Measurements from ENCODE around the gene NCKIPSD.

Gene NCKIPSD

GRCh38 chr3:48655606-48656005 is 30.1 kb downstream of the NCKIPSD start:
- Histone ChIP-seq H3K27me3 (ENCODE audit: low read depth, low read length) (peaks cover 3% of the 10 kb centered on the region), H3K27ac (ENCODE audit: low read length) (no peak overlapping the region), H3K4me1 (ENCODE audit: control insufficient read depth in 1 of 2, insufficient read depth in 2 of 2, low read length in 2 of 2) (peaks cover 0 to 12% of the 10 kb centered on the region in 2 donors), H3K4me3 (ENCODE audit: low read depth in 1 of 2, low read length in 2 of 2) (peak overlapping the region in 1 of 2 donors; percentile 64), H3K9me3 (ENCODE audit: control insufficient read depth in 1 of 2, low read length in 2 of 2) (no peaks in the 10 kb centered on the region), H3K36me3 (ENCODE audit: control insufficient read depth in 1 of 2, insufficient read depth in 2 of 2, low read length in 2 of 2) (no peaks in the 10 kb centered on the region)

DNA sequence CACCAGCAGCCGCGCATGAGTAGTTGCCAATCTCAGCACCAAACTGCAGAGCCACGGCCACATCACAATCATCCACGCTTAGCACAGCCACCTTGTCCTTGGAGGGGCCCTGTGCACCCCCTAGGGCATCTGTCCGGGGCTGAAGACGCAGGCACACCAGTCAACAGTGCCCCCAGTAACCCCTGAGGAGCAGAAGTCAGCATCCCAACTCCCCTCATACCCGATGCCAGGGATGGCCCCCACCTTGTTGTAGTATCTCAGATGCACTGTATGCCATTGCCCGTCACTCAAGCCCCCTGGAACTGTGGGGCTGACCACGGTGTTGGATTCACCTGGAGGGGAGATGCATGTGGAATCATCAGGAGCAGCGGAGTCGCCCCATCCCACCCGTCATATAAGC is 30.7 kb downstream of the NCKIPSD start:
- Histone ChIP-seq H3K27me3 (ENCODE audit: low read depth, low read length) (peaks cover 3% of the 10 kb centered on the region), H3K9me3 (ENCODE audit: control insufficient read depth in 1 of 2, low read length in 2 of 2) (no peaks in the 10 kb centered on the region), H3K4me1 (ENCODE audit: control insufficient read depth in 1 of 2, insufficient read depth in 2 of 2, low read length in 2 of 2) (peaks cover 0 to 12% of the 10 kb centered on the region in 2 donors), H3K4me3 (ENCODE audit: low read depth in 1 of 2, low read length in 2 of 2) (peak overlapping the region in 1 of 2 donors; percentile 64), H3K27ac (ENCODE audit: low read length) (no peak overlapping the region), H3K36me3 (ENCODE audit: control insufficient read depth in 1 of 2, insufficient read depth in 2 of 2, low read length in 2 of 2) (no peaks in the 10 kb centered on the region)

DNA sequence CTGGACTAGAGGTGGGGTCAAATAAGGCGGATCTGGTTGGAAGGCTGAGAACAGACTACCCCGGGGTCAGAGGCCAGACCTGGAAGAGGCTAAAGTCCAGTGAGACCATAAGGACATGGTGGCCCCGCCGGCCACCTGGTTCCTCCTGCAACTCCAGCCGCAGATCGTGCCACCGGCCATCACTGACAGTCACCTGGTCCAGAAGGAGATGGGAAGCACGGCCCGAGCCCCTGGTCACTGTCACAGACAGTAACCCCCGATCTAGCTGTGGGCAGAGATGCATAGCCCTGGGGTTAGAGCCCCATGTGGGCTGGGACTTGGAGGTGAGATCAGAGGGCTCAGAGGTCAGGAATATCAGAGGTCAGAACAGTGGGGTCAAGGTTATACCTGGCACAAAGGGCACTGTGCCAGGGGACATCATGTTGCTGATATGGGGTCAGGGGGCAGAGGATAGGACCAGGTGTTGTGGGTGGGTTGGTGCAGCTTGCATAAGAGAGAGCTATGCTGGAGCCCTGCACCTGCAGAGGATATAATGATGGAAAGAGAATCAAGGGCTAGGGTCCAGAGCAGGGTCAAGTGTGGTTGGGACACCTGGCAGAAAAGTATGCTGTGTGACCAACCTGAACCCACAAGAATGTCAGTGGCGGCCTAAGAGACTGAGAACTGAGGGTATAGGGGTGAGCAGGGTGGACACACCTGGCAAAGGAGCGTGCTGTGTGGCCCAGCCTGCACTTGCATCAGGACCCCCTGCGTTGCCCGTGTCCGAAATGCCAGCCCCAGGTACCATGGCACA is 32.6 kb downstream of the NCKIPSD start:
- Histone ChIP-seq H3K27ac (ENCODE audit: low read length) (no peak overlapping the region), H3K36me3 (ENCODE audit: control insufficient read depth in 1 of 2, insufficient read depth in 2 of 2, low read length in 2 of 2) (no peaks in the 10 kb centered on the region), H3K4me1 (ENCODE audit: control insufficient read depth in 1 of 2, insufficient read depth in 2 of 2, low read length in 2 of 2) (peaks cover 0 to 12% of the 10 kb centered on the region in 2 donors), H3K4me3 (ENCODE audit: low read depth in 1 of 2, low read length in 2 of 2) (no peak overlapping the region), H3K9me3 (ENCODE audit: control insufficient read depth in 1 of 2, low read length in 2 of 2) (no peaks in the 10 kb centered on the region), H3K27me3 (ENCODE audit: low read depth, low read length) (peaks cover 3% of the 10 kb centered on the region)

DNA sequence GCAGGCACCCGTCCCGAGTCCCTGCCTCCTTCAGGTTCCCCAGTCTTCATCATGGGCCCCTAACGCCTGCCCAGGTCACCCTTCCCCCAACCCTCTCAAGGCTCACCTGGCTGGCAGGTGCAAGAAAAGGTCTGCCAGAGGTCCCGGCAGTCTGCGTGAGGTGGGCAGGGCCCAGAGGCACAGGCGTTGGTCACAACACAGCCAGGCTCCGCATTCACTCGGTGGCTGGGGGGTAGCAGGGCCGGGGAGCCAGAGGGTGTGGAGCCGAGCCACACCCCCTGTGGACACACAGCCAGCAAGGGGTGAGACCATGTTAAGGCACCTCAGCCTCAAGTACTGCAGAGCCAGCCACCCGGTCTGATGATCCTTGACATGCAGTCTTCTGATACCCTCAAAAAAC is 33.9 kb downstream of the NCKIPSD start:
- Histone ChIP-seq H3K9me3 (ENCODE audit: control insufficient read depth in 1 of 2, low read length in 2 of 2) (no peaks in the 10 kb centered on the region), H3K27me3 (ENCODE audit: low read depth, low read length) (peaks cover 3% of the 10 kb centered on the region), H3K4me3 (ENCODE audit: low read depth in 1 of 2, low read length in 2 of 2) (no peak overlapping the region), H3K36me3 (ENCODE audit: control insufficient read depth in 1 of 2, insufficient read depth in 2 of 2, low read length in 2 of 2) (no peaks in the 10 kb centered on the region), H3K4me1 (ENCODE audit: control insufficient read depth in 1 of 2, insufficient read depth in 2 of 2, low read length in 2 of 2) (peaks cover 0 to 7% of the 10 kb centered on the region in 2 donors), H3K27ac (ENCODE audit: low read length) (no peak overlapping the region)

- H3K27me3 ChIP-seq (ENCODE audit: low read depth, low read length) = peaks cover 3% of the 10 kb centered on the region
- H3K36me3 ChIP-seq (ENCODE audit: control insufficient read depth in 1 of 2, insufficient read depth in 2 of 2, low read length in 2 of 2) = no peaks in the 10 kb centered on the region
- H3K9me3 ChIP-seq (ENCODE audit: control insufficient read depth in 1 of 2, low read length in 2 of 2) = no peaks in the 10 kb centered on the region
- H3K27ac ChIP-seq (ENCODE audit: low read length) = no peak overlapping the region
- H3K4me1 ChIP-seq (ENCODE audit: control insufficient read depth in 1 of 2, insufficient read depth in 2 of 2, low read length in 2 of 2) = no peaks in the 10 kb centered on the region
- H3K4me3 ChIP-seq (ENCODE audit: low read depth in 1 of 2, low read length in 2 of 2) = no peak overlapping the region
Measured at GRCh38 chr3:48650723-48651122, 35.0 kb downstream of the NCKIPSD start.

DNA sequence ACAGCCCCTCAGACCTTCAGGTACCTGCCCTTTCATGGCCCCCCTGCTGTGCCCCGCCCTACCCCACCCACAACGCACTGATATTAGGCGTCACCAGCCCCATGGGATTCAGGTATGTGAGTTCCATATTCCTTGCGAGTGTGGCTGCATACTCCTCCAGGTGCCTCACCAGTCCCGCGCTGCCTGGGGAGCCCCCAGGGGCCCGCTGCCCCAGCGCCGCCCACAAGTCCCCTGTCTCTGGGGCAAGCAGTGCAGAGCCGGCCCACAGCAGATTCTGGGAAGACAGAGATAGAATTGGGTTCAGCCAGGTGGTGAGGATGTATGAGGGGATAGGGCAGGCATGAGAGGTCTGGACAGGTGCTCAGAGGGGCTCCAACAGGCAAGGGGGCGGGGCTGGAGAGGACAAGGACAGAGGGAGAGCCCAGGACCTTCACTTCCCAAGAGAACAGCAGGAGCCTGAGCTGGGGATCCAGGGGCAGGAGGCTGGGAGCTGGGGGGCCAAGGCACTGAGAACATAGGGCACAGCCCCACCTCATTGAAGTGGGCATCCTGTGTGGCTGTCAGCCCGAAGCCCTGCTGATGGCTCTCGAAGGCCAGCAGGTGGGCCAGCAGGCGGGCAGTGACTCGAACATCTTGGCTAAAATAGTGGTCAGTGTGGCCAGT is 37.4 kb downstream of the NCKIPSD start:
- Histone ChIP-seq H3K27ac (ENCODE audit: low read length) (no peak overlapping the region), H3K36me3 (ENCODE audit: control insufficient read depth in 1 of 2, insufficient read depth in 2 of 2, low read length in 2 of 2) (no peaks in the 10 kb centered on the region), H3K4me3 (ENCODE audit: low read depth in 1 of 2, low read length in 2 of 2) (no peak overlapping the region), H3K9me3 (ENCODE audit: control insufficient read depth in 1 of 2, low read length in 2 of 2) (no peaks in the 10 kb centered on the region), H3K4me1 (ENCODE audit: control insufficient read depth in 1 of 2, insufficient read depth in 2 of 2, low read length in 2 of 2) (no peaks in the 10 kb centered on the region), H3K27me3 (ENCODE audit: low read depth, low read length) (no peaks in the 10 kb centered on the region)

DNA sequence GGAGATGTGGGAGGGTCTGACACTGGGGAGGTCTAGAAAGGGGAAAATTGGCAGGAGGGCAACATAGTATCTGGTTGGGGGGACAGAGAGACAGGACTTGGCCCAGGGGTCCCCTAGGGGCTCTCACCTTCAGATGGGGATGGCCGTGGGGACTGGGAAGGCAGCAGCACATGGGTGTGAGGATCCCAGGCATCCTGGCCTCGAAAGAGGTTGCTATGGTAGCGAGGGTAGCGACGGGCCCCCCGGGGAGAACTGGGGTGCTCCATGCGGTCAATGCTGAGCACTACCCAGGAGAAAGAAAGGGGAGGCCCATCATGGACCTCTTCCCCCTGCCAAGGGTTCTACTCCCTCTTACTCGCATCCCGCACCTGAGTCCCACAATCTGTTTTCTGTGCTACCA is 38.0 kb downstream of the NCKIPSD start:
- Histone ChIP-seq H3K27ac (ENCODE audit: low read length) (no peak overlapping the region), H3K9me3 (ENCODE audit: control insufficient read depth in 1 of 2, low read length in 2 of 2) (no peaks in the 10 kb centered on the region), H3K4me1 (ENCODE audit: control insufficient read depth in 1 of 2, insufficient read depth in 2 of 2, low read length in 2 of 2) (no peaks in the 10 kb centered on the region), H3K36me3 (ENCODE audit: control insufficient read depth in 1 of 2, insufficient read depth in 2 of 2, low read length in 2 of 2) (no peaks in the 10 kb centered on the region), H3K4me3 (ENCODE audit: low read depth in 1 of 2, low read length in 2 of 2) (no peak overlapping the region), H3K27me3 (ENCODE audit: low read depth, low read length) (no peaks in the 10 kb centered on the region)

DNA sequence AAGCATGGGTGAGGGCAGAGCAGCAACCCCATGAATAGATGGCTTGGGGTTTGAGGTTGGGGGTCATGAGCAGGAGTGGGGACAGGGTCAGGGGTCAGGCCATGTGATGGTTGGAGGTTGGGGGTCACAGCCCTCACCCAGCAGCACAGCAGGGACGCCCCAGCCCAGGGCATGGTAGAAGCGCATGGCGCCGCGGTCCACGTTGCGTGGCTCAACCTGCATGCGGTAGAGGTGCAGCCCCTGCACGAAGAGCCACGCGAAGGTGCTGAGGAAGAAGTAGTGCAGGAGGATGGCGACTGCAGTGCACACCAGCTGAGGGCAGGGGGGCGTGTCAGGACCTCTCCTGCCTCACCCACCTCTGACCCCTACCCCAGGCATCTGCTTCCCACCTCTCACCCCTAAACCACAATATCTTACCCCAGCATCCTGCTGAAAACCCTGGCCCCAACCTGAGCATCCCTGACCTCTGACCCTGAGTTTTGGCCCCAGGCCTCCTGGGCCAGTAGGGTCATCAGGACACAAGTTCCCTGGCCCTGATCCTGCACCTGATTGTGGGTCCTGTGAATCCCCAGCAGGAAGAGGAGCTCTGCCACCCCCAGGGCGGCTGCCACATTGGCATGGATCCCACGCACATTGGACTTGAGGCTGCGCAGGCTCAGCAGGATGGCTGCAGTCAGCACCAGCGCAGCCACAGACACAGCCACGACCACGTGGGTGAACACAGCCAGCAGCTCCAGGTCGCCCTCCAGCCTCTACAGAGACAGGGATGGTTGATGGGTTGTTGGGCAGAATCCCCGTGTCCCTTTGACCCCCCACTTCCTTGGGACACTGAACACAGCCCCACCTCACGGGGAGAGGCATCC is 40.6 kb downstream of the NCKIPSD start:
- no peak overlapping the region for H3K4me3 ChIP-seq (ENCODE audit: low read depth in 1 of 2, low read length in 2 of 2)
- H3K27ac ChIP-seq (ENCODE audit: low read length) = no peak overlapping the region
- H3K9me3 ChIP-seq (ENCODE audit: control insufficient read depth in 1 of 2, low read length in 2 of 2) = no peaks in the 10 kb centered on the region
- no peaks in the 10 kb centered on the region for H3K4me1 ChIP-seq (ENCODE audit: control insufficient read depth in 1 of 2, insufficient read depth in 2 of 2, low read length in 2 of 2)
- H3K27me3 ChIP-seq (ENCODE audit: low read depth, low read length) = no peaks in the 10 kb centered on the region
- H3K36me3 ChIP-seq (ENCODE audit: control insufficient read depth in 1 of 2, insufficient read depth in 2 of 2, low read length in 2 of 2) = no peaks in the 10 kb centered on the region

DNA sequence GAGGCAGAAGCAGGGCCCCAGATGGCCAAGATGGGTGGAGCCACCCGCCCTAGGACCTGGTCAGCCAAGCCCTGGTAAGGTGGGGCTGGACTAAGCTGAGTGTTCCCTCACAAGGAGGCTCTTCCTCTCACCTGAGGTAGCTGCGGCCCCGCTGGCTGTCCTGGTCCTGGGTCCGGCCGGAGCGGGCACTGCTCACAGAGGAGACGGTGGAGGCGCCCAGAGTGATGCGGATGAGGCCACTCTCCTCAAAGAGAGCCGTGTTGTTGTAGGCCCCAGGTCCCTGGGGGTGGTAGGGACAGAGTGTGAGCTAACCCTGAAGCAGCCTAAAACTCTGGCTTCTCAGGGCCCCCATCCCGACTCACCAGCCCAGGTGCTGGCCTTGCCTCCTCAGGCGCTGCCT is 43.1 kb downstream of the NCKIPSD start:
- H3K27me3 ChIP-seq (ENCODE audit: low read depth, low read length) = no peaks in the 10 kb centered on the region
- no peaks in the 10 kb centered on the region for H3K4me1 ChIP-seq (ENCODE audit: control insufficient read depth in 1 of 2, insufficient read depth in 2 of 2, low read length in 2 of 2)

DNA sequence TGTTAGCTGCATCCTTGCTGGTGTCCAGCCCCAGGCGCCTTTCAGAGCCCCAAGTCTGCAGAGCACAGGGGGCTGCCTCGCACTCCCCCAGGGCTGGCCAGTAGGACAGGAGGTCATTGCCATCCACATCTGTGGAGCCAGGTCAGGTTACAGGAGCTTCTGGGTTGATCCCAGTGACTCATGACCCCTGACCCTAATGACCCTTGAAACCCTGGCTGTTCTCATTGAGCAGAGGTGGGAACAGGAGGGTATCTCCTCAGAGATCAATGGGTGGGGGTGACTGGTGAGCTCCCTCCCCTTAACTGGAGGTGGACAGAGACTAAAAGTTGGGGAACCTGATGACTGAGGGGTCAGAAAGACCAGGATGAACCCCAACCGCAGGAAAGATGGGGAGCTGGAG is 44.3 kb downstream of the NCKIPSD start:
- Histone ChIP-seq H3K36me3 (ENCODE audit: control insufficient read depth in 1 of 2, insufficient read depth in 2 of 2, low read length in 2 of 2) (no peaks in the 10 kb centered on the region), H3K4me1 (ENCODE audit: control insufficient read depth in 1 of 2, insufficient read depth in 2 of 2, low read length in 2 of 2) (peaks cover 0 to 1% of the 10 kb centered on the region in 2 donors), H3K9me3 (ENCODE audit: control insufficient read depth in 1 of 2, low read length in 2 of 2) (no peaks in the 10 kb centered on the region), H3K4me3 (ENCODE audit: low read depth in 1 of 2, low read length in 2 of 2) (no peak overlapping the region), H3K27ac (ENCODE audit: low read length) (no peak overlapping the region), H3K27me3 (ENCODE audit: low read depth, low read length) (no peaks in the 10 kb centered on the region)

More for the DNA sequence above, 43.1 kb downstream of the NCKIPSD start:
- no peaks in the 10 kb centered on the region for H3K9me3 ChIP-seq (ENCODE audit: control insufficient read depth in 1 of 2, low read length in 2 of 2)
- no peak overlapping the region for H3K27ac ChIP-seq (ENCODE audit: low read length)
- H3K36me3 ChIP-seq (ENCODE audit: control insufficient read depth in 1 of 2, insufficient read depth in 2 of 2, low read length in 2 of 2) = no peaks in the 10 kb centered on the region
- H3K4me3 ChIP-seq (ENCODE audit: low read depth in 1 of 2, low read length in 2 of 2) = no peak overlapping the region

DNA sequence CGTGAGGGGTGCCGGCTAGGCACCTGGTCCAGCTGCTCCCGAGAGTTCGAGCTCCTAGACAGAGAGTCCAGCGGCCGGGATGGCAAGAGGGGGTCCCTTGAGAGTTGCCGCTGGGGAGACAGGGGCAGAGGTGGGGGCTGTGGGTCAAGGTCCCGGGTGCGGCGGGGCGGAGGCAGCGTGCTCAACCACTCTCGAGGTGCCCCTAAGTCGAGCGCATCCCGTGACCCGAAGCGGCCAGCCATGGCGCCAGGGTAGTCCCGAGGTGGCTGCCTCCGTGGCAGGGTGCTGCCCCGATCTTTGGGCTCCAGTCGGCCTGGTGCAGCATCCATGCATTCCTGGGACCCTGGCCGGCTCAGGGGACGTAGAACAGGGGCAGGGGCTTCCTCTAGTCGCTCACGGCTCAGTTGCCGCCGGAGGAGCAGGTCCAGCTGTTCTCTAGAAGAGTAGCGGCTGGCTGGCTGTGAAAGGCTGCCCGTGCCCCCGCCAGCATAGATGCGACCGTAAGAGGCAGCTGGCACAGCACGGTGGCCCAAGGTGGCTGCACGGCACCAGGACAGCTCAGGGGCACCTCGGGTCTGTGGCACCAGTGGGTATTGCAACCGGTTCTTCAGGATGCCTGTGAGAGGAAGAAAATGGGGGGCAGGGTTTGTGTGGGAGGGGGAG is 45.6 kb downstream of the NCKIPSD start:
- no peaks in the 10 kb centered on the region for H3K27me3 ChIP-seq (ENCODE audit: low read depth, low read length)
- H3K27ac ChIP-seq (ENCODE audit: low read length) = no peak overlapping the region
- H3K9me3 ChIP-seq (ENCODE audit: control insufficient read depth in 1 of 2, low read length in 2 of 2) = no peaks in the 10 kb centered on the region
- no peak overlapping the region for H3K4me3 ChIP-seq (ENCODE audit: low read depth in 1 of 2, low read length in 2 of 2)
- H3K36me3 ChIP-seq (ENCODE audit: control insufficient read depth in 1 of 2, insufficient read depth in 2 of 2, low read length in 2 of 2) = no peaks in the 10 kb centered on the region
- peaks cover 4 to 8% of the 10 kb centered on the region in 2 donors for H3K4me1 ChIP-seq (ENCODE audit: control insufficient read depth in 1 of 2, insufficient read depth in 2 of 2, low read length in 2 of 2)
